Naive thymus-derived CD4-positive, alpha-beta T cell (primary cell): ENCODE measurements around the gene TAPBPL. TPM values are rescaled to one million over a fixed set of nuclear protein-coding genes. Genes with fewer than 3 reads are reported as not detected.
"Not testable (repeated sequence)": the region's sequence is repeated elsewhere in the genome, so short reads cannot be mapped to it uniquely, and the experiment has no call there.

Experiments used
- ATAC-seq: fragments of 150-1000 bp; cut with Tn5 transposase; 2 replicates; pipeline ENCODE4 v1.10.0; 2021; ENCODE audit warnings: mild to moderate bottlenecking, moderate library complexity
- CTCF ChIA-PET: fragments of 350-600 bp; sonication (Branson Sonifier 250); formaldehyde crosslinking; loops from one replicate; lab custom pipeline; 2021; ENCODE audit warnings: antibody characterized with exemption; lab: Charles Lee
- POLR2A ChIA-PET: fragments of 350-600 bp; sonication (Branson Sonifier 250); formaldehyde crosslinking; loops from one replicate; lab custom pipeline; 2021; ENCODE audit warnings: antibody characterized with exemption, inconsistent platforms; lab: Charles Lee
- DNase-seq, 9 donors: peaks; one replicate each; pipeline versions ENCODE4 v3.0.0 to v3.0.0-alpha.2; 2020 to 2022; ENCODE audit warnings: mixed read lengths in 1 of 9
- H3K27ac ChIP-seq: one replicate; pipeline ENCODE4 v1.7.0; 2013; ENCODE audit warnings: mild to moderate bottlenecking, low read depth, low read length, moderate library complexity
- H3K27me3 ChIP-seq, 2 donors: one replicate each; pipeline ENCODE4 v1.7.0; 2013; ENCODE audit warnings: low read length in 2 of 2, mild to moderate bottlenecking in 2 of 2, moderate library complexity in 2 of 2; ENCODE audit not compliant: control insufficient read depth in 2 of 2, insufficient read depth in 2 of 2
- H3K36me3 ChIP-seq, 3 experiments: 1 replicate in 2 of 3; 2 replicates in 1 of 3; pipeline ENCODE4 v1.7.0; 2013; ENCODE audit warnings: low read length in 3 of 3, mild to moderate bottlenecking in 3 of 3, moderate library complexity in 1 of 3; ENCODE audit not compliant: insufficient read depth in 3 of 3, control insufficient read depth in 2 of 3
- H3K4me1 ChIP-seq, 2 donors: one replicate each; pipeline ENCODE4 v1.7.0; 2013; ENCODE audit warnings: low read length in 2 of 2, mild to moderate bottlenecking in 2 of 2, moderate library complexity in 1 of 2; ENCODE audit not compliant: control insufficient read depth in 2 of 2, insufficient read depth in 2 of 2
- H3K4me3 ChIP-seq: 2 replicates; pipeline ENCODE4 v1.7.0; 2013; ENCODE audit warnings: mild to moderate bottlenecking, low read length
- H3K9me3 ChIP-seq, 3 experiments: 1 replicate in 2 of 3; 2 replicates in 1 of 3; pipeline ENCODE4 v1.7.0; 2013; ENCODE audit warnings: low read length in 3 of 3; ENCODE audit not compliant: control insufficient read depth in 2 of 3
- H3K27ac Mint-ChIP-seq, 9 donors: one replicate each; pipeline ENCODE4 v1.8.0; 2020 to 2022; ENCODE audit warnings: mixed read lengths in 9 of 9, mild to moderate bottlenecking in 8 of 9, moderate library complexity in 5 of 9, inconsistent platforms in 2 of 9
- H3K27me3 Mint-ChIP-seq, 5 donors: one replicate each; pipeline ENCODE4 v1.8.0; 2021 to 2022; ENCODE audit warnings: mixed read lengths in 5 of 5, mild to moderate bottlenecking in 1 of 5
- H3K36me3 Mint-ChIP-seq, 5 donors: one replicate each; pipeline ENCODE4 v1.8.0; 2020 to 2022; ENCODE audit warnings: mixed read lengths in 5 of 5, mild to moderate bottlenecking in 3 of 5, inconsistent platforms in 1 of 5
- H3K4me1 Mint-ChIP-seq, 7 donors: one replicate each; pipeline ENCODE4 v1.8.0; 2020 to 2022; ENCODE audit warnings: mixed read lengths in 7 of 7, mild to moderate bottlenecking in 3 of 7, inconsistent platforms in 1 of 7
- H3K4me3 Mint-ChIP-seq, 10 donors: one replicate each; pipeline ENCODE4 v1.8.0; 2020 to 2022; ENCODE audit warnings: mild to moderate bottlenecking in 10 of 10, mixed read lengths in 10 of 10, moderate library complexity in 6 of 10, inconsistent platforms in 2 of 10
- H3K9me3 Mint-ChIP-seq, 11 donors: one replicate each; pipeline ENCODE4 v1.8.0; 2020 to 2022; ENCODE audit warnings: mixed read lengths in 11 of 11, mild to moderate bottlenecking in 4 of 11, inconsistent platforms in 1 of 11, moderate library complexity in 1 of 11
- intact Hi-C, 2 donors: fragments of 100-400 bp; cut with micrococcal nuclease; formaldehyde crosslinking; loops; one replicate each; pipeline ENCODE4 v1.15.1; 2023
- polyA plus RNA-seq, 2 donors: library from polyadenylated mRNA; unstranded; fragments of 300-500 nt; fragmentation: Illumina TruSeq; gene quantifications; one replicate each; pipeline ENCODE4 v1.2.3, GENCODE V29; 2021
- total RNA-seq, 6 experiments: library from RNA in 5 of 6; stranded (reverse) in 5 of 6; gene quantifications; 1 replicate in 5 of 6; 2 replicates in 1 of 6; pipeline ENCODE4 v1.2.3 and lab custom pipeline; 2021 to 2026

The TAPBPL gene
- total and polyA plus RNA-seq, 7 experiments from 2014 or later: 23.0 to 104 (median 52.9) TPM

DNA sequence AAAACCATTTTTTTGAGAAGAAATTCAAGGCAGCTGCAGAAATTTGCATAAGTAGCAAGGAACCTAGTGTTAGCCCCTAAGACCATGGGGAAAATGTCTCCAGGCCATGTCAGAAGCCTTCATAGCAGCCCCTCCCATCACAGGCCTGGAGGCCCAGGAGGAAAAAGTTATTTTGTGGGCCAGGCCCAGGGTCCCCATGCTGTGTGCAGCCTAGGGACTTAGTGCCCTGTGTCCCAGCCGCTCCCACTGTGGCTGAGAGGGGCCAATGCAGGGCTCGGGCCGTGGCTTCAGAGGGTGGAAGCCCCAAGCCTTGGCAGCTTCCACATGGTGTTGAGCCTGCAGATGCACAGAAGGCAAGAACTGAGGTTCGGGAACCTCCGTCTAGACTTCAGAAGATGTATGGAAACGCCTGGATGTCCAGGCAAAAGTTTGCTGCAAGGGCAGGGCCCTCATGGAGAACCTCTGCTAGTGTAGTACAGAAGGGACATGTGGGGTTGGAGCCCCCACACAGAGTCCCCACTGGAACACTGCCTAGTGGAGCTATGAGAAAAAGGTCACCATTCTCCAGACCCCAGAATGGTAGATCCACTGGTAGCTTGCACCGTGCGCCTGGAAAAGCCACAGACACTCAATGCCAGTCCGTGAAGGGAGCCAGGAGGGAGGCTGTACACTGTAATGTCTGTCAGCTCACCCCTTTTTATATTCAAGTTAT is 15.9 kb downstream of the TAPBPL start:
- peak overlapping the region; percentile 46 to 99 (median 95) for H3K27ac Mint-ChIP-seq
- Histone ChIP-seq H3K4me1 (peaks cover 64 to 65% of the 10 kb centered on the region in 2 donors), H3K27ac (peak overlapping the region; percentile 75), H3K36me3 (peaks cover 16 to 20% (median 16%) of the 10 kb centered on the region in 3 experiments)
- peaks cover 3 to 60% (median 31%) of the 10 kb centered on the region in 5 donors for H3K36me3 Mint-ChIP-seq
- intact Hi-C loops, H3K9me3 ChIP-seq, H3K4me3 ChIP-seq, H3K27me3 ChIP-seq, ATAC-seq, H3K9me3 Mint-ChIP-seq, H3K27me3 Mint-ChIP-seq, DNase-seq: not testable (repeated sequence)
- ChIA-PET POLR2A (interaction anchor here (0.6 to 6.7 kb wide), 6 partner anchors 12 to 90 kb away, joined by 3 to 154 read pairs (median 46); partner anchors contain the start of genes CD27, GAPDH and TAPBPL), CTCF (interaction anchor here (0.8 to 5.2 kb wide), 3 partner anchors 23 to 141 kb away, joined by 4 to 34 read pairs (median 9); partner anchors contain the start of gene CD27)
- peaks cover 48 to 87% (median 78%) of the 10 kb centered on the region in 7 donors for H3K4me1 Mint-ChIP-seq
- peak overlapping the region; percentile 29 to 96 (median 90) for H3K4me3 Mint-ChIP-seq

DNA sequence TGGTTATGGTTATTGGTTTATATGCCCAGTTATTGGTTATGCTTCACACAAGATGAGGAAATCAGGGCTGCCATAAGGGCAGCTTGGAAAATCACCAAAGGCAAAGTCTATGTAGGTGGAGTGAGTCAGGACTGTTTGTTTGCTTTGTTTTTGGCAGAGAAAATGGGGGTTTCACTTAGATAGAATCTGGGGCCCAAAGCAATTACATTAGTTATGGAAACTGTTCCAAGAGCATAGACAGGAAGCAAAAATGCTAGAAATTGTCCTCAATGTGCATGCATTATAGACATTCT is 16.4 kb downstream of the TAPBPL start:
- H3K27me3 Mint-ChIP-seq: no peaks in the 10 kb centered on the region
- H3K27ac Mint-ChIP-seq: peak overlapping the region; percentile 46 to 99 (median 95)
- H3K4me3 ChIP-seq: peak overlapping the region; percentile 96
- intact Hi-C loops: no loop called here
- peaks cover 59 to 60% of the 10 kb centered on the region in 2 donors for H3K4me1 ChIP-seq
- peak overlapping the region; percentile 85 to 96 (median 92) for H3K4me3 Mint-ChIP-seq
- H3K9me3 ChIP-seq: no peaks in the 10 kb centered on the region
- ChIA-PET POLR2A (interaction anchor here (1.8 to 6.7 kb wide), 7 partner anchors 8 to 69 kb away, joined by 6 to 154 read pairs (median 87); partner anchors contain the start of genes CD27, GAPDH, MRPL51 and TAPBPL), CTCF (interaction anchor here (0.8 to 5.2 kb wide), 3 partner anchors 9 to 45 kb away, joined by 3 to 34 read pairs (median 9); partner anchors contain the start of gene CD27)
- peaks cover 3 to 55% (median 27%) of the 10 kb centered on the region in 5 donors for H3K36me3 Mint-ChIP-seq
- ATAC-seq (no peak), DNase-seq (no peak)
- no peaks in the 10 kb centered on the region for H3K27me3 ChIP-seq
- peaks cover 16 to 20% (median 16%) of the 10 kb centered on the region in 3 experiments for H3K36me3 ChIP-seq
- peaks cover 43 to 82% (median 73%) of the 10 kb centered on the region in 7 donors for H3K4me1 Mint-ChIP-seq
- peak overlapping the region; percentile 75 for H3K27ac ChIP-seq
- no peaks in the 10 kb centered on the region for H3K9me3 Mint-ChIP-seq

DNA sequence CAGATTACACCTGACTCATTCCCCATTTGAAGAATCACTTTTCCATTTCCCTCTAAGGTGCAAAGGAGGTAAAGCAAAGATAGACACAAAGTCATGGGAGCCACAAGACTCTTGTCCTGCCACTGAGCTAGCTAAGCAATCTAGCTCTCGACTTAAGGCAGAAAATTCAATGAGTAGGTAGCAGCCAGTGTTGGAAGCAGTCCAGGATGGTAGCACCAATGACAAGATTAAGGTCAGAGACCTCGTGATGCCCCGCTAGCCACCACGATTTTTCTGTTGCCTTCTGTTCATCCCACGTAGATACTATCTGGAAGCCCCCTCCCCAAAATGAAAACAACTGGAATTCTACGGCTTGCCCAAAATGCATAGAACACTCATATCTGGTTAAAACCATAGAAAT is 17.2 kb downstream of the TAPBPL start:
- ATAC-seq (no peak), DNase-seq (no peak)
- H3K9me3 Mint-ChIP-seq: no peaks in the 10 kb centered on the region
- peaks cover 3 to 48% (median 20%) of the 10 kb centered on the region in 5 donors for H3K36me3 Mint-ChIP-seq
- H3K27me3 Mint-ChIP-seq: peaks cover 0 to 2% (median 0%) of the 10 kb centered on the region in 5 donors
- Histone ChIP-seq H3K4me1 (peaks cover 51% of the 10 kb centered on the region in 2 donors), H3K27ac (peak overlapping the region; percentile 75), H3K9me3 (no peaks in the 10 kb centered on the region), H3K27me3 (no peaks in the 10 kb centered on the region), H3K36me3 (peaks cover 15 to 20% (median 16%) of the 10 kb centered on the region in 3 experiments), H3K4me3 (peak overlapping the region; percentile 96)
- POLR2A ChIA-PET: interaction anchor here (0.7 to 6.7 kb wide), 12 partner anchors 9 to 132 kb away, joined by 3 to 154 read pairs (median 23); partner anchors contain the start of genes CD27, GAPDH, MRPL51 and TAPBPL
- H3K4me3 Mint-ChIP-seq: peak overlapping the region; percentile 85 to 96 (median 92)
- peak overlapping the region; percentile 46 to 99 (median 95) for H3K27ac Mint-ChIP-seq
- CTCF ChIA-PET: interaction anchor here (0.8 to 5.2 kb wide), 4 partner anchors 9 to 69 kb away, joined by 3 to 34 read pairs (median 6); partner anchors contain the start of gene CD27
- intact Hi-C loops: no loop called here
- peaks cover 36 to 74% (median 64%) of the 10 kb centered on the region in 7 donors for H3K4me1 Mint-ChIP-seq

DNA sequence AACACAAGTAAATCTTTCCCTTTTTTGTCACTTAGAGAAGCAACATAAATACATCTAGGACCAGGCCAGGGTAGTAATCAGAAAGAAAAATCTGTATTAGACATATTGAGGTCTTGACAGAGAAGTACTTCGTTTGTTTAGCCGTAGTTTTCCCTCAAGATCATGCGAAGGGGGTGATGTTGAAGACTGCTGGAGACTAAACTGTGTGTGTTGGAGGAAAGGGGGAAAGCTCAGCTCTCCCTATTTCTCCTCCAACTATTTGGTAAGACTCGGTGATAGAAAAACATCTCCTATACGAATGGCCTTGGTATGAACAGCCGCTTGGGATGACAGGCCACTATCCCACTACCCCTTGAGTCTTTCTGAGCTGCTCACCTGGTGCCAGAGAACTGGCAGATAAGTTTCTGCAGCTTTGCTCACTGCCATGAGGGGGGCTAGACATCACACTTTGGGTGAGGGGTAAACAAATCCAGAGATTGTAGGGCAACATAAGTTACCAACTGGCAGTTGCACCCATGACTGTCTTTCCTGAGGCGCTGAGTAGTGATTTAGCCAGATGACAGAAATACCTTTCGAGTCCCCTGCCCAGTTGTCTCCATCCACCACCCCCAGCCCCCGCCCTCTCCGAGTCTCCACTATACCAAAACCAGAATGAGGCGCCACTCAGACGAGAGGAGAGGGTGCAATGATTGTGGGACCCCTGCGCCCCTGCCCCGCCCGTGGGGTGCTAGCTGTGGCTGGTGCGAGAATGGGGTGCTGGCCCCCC is 17.9 kb downstream of the TAPBPL start:
- ATAC-seq: no peak
- Histone ChIP-seq H3K9me3 (no peaks in the 10 kb centered on the region), H3K36me3 (peaks cover 8 to 16% (median 11%) of the 10 kb centered on the region in 3 experiments), H3K4me3 (peak overlapping the region; percentile 96), H3K4me1 (peaks cover 44% of the 10 kb centered on the region in 2 donors), H3K27me3 (no peaks in the 10 kb centered on the region), H3K27ac (peak overlapping the region; percentile 75)
- peak overlapping the region; percentile 46 to 99 (median 95) for H3K27ac Mint-ChIP-seq
- CTCF ChIA-PET: interaction anchor here (0.6 to 5.2 kb wide), 16 partner anchors 8 to 355 kb away, joined by 3 to 34 read pairs (median 5); partner anchors contain the start of gene MRPL51
- peaks cover 0 to 41% (median 16%) of the 10 kb centered on the region in 5 donors for H3K36me3 Mint-ChIP-seq
- intact Hi-C loops: loop anchor here (1.0 to 2.0 kb wide), 9 partner anchors 7 to 382 kb away; partner anchors contain the start of genes CDCA3 (in 2 of the 2), GAPDH (in 2 of the 2), MRPL51 (in 2 of the 2) and IFFO1 (in 1 of the 2)
- DNase-seq: no peak
- POLR2A ChIA-PET: interaction anchor here (0.6 to 6.7 kb wide), 32 partner anchors 10 to 319 kb away, joined by 3 to 154 read pairs (median 5); partner anchors contain the start of genes CD27, CD4, GAPDH and MRPL51
- peaks cover 29 to 67% (median 59%) of the 10 kb centered on the region in 7 donors for H3K4me1 Mint-ChIP-seq
- H3K27me3 Mint-ChIP-seq: peaks cover 0 to 5% (median 0%) of the 10 kb centered on the region in 5 donors
- H3K9me3 Mint-ChIP-seq: no peaks in the 10 kb centered on the region
- peak overlapping the region; percentile 85 to 96 (median 92) for H3K4me3 Mint-ChIP-seq

DNA sequence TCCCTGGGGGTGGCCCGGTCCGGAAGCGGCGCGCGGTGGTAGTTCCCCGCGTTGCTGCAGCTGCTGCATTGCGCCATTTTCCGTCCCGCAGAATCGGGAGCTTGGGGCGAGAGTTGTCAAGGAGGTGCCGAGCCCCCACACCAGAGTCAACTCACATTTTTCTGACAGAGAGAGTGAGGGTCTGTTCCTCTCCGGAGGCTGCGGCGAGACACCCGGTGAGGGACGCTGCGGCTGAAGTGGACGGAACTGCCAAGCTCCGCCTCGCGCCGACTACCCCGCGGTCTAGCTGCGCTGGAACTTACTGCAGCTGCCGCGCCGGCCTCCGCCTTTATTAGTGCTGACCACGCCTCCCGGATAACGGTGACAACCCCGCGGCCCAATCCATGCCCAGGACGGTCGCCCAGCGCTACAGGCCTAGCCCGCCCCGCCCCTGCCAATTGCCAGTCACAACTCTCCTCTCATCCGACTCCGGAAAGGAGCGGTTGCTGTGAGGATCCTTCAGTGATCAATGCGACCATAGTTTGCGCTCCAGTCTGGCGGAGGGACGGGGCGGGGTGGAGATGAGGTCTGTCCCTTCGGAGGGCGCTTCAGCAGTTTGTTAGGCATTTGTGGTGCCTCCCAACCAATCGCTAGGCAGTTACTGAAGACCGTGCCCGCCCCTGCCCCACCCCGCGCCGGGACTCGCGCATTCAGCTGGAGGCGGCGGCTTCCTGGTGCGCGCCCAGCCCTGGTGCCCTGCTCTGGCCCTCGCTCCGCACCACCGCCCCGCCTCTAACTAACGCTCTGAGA is 18.7 kb downstream of the TAPBPL start, which contains the start of gene VAMP1:
Gene VAMP1 (minus strand): TSS at position 303 of the 789 bp plus-strand sequence. CDS start 146 bp downstream, at position 157.
- Histone ChIP-seq H3K9me3 (no peaks in the 10 kb centered on the region), H3K4me3 (peak within 1 kb of the TSS; percentile 96), H3K36me3 (peaks cover 4 to 12% (median 7%) of the 10 kb centered on the region in 3 experiments), H3K27ac (peak within 1 kb of the TSS; percentile 75), H3K27me3 (no peaks in the 10 kb centered on the region), H3K4me1 (peaks cover 38 to 39% of the 10 kb centered on the region in 2 donors)
- H3K27me3 Mint-ChIP-seq: peaks cover 0 to 5% (median 0%) of the 10 kb centered on the region in 5 donors
- H3K9me3 Mint-ChIP-seq: no peaks in the 10 kb centered on the region
- peak within 1 kb of the TSS; percentile 85 to 96 (median 92) for H3K4me3 Mint-ChIP-seq
- ATAC-seq: peak; percentile 94
- H3K36me3 Mint-ChIP-seq: peaks cover 0 to 37% (median 13%) of the 10 kb centered on the region in 5 donors
- peak within 1 kb of the TSS; percentile 79 to 99 (median 95) for H3K27ac Mint-ChIP-seq
- ChIA-PET POLR2A (interaction anchor here (0.6 to 6.7 kb wide), 40 partner anchors 9 to 318 kb away, joined by 3 to 154 read pairs (median 4); partner anchors contain the start of genes CD27, CD4, GAPDH and MRPL51), CTCF (interaction anchor here (0.6 to 5.2 kb wide), 17 partner anchors 9 to 354 kb away, joined by 3 to 34 read pairs (median 6); partner anchors contain the start of gene MRPL51)
- peaks cover 26 to 59% (median 52%) of the 10 kb centered on the region in 7 donors for H3K4me1 Mint-ChIP-seq
- intact Hi-C loops: loop anchor here (1.0 to 2.0 kb wide), 10 partner anchors 8 to 381 kb away; partner anchors contain the start of genes CDCA3 (in 2 of the 2), GAPDH (in 2 of the 2), MRPL51 (in 2 of the 2) and CHD4 (in 1 of the 2)
- peak; percentile 90 to 97 (median 95) for DNase-seq
